Gastrocnemius medialis (tissue), 4 donors: ENCODE data around the gene ACKR1.

Experiments used
- POLR2A ChIP-seq, 2 donors: fragments of 450-650 bp; IDR thresholded peaks; one replicate each; pipeline ENCODE4 v1.6.1; 2017; ENCODE audit warnings: antibody characterized with exemption in 2 of 2, mild to moderate bottlenecking in 2 of 2, moderate library complexity in 2 of 2
- TF ChIP-seq, protein P1 (sequence below), 5 experiments: fragments of 450-650 bp in 3 of 5; fragments of 200-600 bp in 2 of 5; sonication (generic) in 2 of 5; IDR thresholded peaks in 4 of 5; conservative IDR thresholded peaks in 1 of 5; 1 replicate in 4 of 5; 2 replicates in 1 of 5; pipeline ENCODE4 v1.5.1; 2016 to 2019; ENCODE audit warnings: antibody characterized with exemption in 5 of 5, mild to moderate bottlenecking in 3 of 5, moderate library complexity in 3 of 5

DNA sequence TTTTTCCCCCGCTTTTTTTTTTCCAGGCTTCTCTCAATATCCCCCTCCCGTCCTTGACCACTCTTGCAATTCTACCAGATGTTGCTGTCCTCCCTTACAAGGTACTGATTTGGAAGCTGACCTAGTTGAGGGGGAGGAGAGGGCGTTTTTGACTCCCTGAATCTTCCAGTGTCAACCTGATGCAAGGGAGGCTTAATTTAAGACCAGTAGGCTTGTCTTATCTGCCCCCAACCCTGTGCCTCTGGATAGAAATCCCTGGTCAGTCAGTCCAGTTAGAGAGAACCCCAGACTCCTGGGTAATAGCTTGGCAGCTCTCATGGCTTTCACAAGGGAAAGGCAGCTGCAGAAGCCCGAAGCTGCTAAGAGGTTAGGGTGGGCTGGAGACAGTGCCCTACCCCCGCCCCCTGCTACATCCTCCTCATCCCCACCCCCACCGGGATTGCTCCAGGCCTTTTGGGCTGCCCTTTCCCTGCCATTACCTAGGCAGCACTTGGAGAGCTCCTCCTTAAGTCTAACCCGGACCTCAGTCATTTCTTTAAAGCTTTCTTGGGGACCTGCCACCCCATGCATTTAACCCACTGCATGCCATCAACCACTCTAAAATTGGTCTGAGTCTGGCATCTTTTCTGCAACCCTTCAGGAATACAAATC, 3.6 kb downstream of the ACKR1 start:
- TF ChIP-seq, protein P1, sequence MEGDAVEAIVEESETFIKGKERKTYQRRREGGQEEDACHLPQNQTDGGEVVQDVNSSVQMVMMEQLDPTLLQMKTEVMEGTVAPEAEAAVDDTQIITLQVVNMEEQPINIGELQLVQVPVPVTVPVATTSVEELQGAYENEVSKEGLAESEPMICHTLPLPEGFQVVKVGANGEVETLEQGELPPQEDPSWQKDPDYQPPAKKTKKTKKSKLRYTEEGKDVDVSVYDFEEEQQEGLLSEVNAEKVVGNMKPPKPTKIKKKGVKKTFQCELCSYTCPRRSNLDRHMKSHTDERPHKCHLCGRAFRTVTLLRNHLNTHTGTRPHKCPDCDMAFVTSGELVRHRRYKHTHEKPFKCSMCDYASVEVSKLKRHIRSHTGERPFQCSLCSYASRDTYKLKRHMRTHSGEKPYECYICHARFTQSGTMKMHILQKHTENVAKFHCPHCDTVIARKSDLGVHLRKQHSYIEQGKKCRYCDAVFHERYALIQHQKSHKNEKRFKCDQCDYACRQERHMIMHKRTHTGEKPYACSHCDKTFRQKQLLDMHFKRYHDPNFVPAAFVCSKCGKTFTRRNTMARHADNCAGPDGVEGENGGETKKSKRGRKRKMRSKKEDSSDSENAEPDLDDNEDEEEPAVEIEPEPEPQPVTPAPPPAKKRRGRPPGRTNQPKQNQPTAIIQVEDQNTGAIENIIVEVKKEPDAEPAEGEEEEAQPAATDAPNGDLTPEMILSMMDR (IDR thresholded peaks at IDR 0.05 in 4 of 5, conservative IDR thresholded peaks at IDR 0.05 in 1 of 5): no peak
- TF ChIP-seq POLR2A (IDR thresholded peaks at IDR 0.05): no peak
